ENCODE results near the gene COL6A6.
A peak's percentile ranks its signal among the peaks of the same experiment; 100 is the strongest.

The COL6A6 gene

GRCh38 chr3:130516645-130517512, at the start of gene COL6A6:
Gene COL6A6, plus strand, starts transcription at chr3:130517177. Its CDS starts 43,188 bp downstream, at chr3:130560365.
- DNase-seq (ENCODE audit: low read depth): no peak
- TF ChIP-seq, protein P1, sequence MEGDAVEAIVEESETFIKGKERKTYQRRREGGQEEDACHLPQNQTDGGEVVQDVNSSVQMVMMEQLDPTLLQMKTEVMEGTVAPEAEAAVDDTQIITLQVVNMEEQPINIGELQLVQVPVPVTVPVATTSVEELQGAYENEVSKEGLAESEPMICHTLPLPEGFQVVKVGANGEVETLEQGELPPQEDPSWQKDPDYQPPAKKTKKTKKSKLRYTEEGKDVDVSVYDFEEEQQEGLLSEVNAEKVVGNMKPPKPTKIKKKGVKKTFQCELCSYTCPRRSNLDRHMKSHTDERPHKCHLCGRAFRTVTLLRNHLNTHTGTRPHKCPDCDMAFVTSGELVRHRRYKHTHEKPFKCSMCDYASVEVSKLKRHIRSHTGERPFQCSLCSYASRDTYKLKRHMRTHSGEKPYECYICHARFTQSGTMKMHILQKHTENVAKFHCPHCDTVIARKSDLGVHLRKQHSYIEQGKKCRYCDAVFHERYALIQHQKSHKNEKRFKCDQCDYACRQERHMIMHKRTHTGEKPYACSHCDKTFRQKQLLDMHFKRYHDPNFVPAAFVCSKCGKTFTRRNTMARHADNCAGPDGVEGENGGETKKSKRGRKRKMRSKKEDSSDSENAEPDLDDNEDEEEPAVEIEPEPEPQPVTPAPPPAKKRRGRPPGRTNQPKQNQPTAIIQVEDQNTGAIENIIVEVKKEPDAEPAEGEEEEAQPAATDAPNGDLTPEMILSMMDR (IDR thresholded peaks at IDR 0.05; ENCODE audit: insufficient read depth, low read depth, low read length, missing control alignments): no peak
- H3K4me3 ChIP-seq (ENCODE audit: low read depth, low read length): no peak within 1 kb of the TSS

- no peak overlapping the region for H3K4me3 ChIP-seq (ENCODE audit: low read depth, low read length)
- TF ChIP-seq, protein P1 (IDR thresholded peaks at IDR 0.05; ENCODE audit: insufficient read depth, low read depth, low read length, missing control alignments): no peak
- DNase-seq (ENCODE audit: low read depth): no peak
Measured at GRCh38 chr3:130468311-130468710, 48.7 kb upstream of the COL6A6 start.

DNA sequence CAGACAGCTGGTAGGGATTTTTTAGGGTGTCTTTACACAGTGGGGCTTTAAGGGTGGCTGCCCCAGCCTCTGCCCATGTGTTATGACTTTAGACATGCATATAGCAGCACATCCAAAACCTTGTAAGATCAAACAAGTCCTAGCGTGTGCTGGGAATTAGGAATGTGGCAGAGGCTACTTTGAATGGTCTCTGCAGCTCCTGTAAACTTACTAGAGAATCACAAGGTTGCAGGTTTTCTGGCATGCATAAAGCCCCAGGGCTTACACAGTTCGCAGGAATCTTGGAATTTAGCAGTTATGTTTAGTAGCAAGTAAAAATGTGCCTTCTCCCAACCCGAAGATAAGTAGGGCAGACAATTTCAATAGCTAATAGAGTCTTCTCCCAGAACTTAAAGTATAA, 46.9 kb upstream of the COL6A6 start:
- no peak overlapping the region for H3K4me3 ChIP-seq (ENCODE audit: low read depth, low read length)
- DNase-seq (ENCODE audit: low read depth): no peak
- TF ChIP-seq, protein P1 (IDR thresholded peaks at IDR 0.05; ENCODE audit: insufficient read depth, low read depth, low read length, missing control alignments): no peak

DNA sequence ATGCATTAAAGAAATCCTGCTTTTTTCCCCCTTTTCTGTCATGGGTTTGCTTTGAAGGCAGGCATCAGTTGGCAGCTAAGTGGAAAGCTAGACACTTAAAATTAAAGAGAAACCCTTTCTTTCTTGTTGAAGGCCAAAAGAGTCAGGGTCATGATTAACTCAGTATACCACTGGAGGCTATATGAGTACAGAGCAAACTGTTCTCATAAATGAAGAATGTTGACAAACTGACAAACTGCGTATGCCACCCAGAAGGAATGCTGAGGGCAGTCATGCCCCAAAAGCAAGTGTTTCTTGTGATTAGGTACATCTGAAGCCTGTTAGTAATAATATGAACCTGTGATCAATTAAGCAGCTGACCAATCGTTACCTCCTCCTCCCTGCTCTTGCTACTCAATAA, 43.6 kb upstream of the COL6A6 start:
- H3K4me3 ChIP-seq (ENCODE audit: low read depth, low read length): no peak overlapping the region
- TF ChIP-seq, protein P1 (IDR thresholded peaks at IDR 0.05; ENCODE audit: insufficient read depth, low read depth, low read length, missing control alignments): no peak
- DNase-seq (ENCODE audit: low read depth): no peak

DNA sequence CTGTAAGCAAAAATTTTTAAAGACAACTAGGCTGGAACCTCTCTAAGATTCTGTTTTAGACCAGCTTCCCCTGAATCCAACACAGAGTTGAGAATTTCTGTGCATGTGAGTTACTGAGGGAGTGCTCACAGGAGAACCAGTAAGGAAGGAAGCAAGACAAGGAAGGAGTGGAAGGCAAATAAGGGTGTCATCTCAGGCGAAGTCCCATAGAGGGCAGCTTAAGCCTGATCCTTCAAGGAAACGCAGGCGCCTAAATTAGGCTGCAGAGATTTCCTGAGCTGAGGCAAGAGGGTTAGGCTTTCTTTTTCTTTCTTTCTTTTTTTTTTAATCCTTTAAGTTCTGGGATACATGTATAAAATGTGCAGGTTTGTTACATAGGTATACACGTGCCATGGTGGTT, 36.2 kb upstream of the COL6A6 start:
- TF ChIP-seq, protein P1 (IDR thresholded peaks at IDR 0.05; ENCODE audit: insufficient read depth, low read depth, low read length, missing control alignments): peak; percentile 15
- DNase-seq (ENCODE audit: low read depth): peak; percentile 18
- no peak overlapping the region for H3K4me3 ChIP-seq (ENCODE audit: low read depth, low read length)

DNA sequence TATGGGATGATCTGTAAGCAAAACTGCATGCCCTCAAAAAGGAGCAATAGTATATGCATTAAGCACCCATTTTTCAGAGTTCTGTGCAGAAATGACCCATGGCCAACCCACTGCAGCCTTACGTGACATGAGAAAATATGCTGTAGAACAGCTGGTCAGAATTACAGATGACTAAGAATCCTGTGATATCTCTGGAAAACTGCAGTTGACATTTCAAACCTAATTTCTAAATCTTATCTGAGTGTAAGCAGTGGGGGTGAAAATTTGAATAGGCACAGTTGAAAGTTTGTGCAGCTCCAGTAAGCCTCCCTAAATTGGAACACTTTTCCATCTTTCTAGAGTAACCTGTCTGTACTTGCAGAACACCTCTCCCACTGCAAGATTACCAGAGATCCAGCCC, 28.7 kb upstream of the COL6A6 start:
- H3K4me3 ChIP-seq (ENCODE audit: low read depth, low read length): no peak overlapping the region
- no peak for DNase-seq (ENCODE audit: low read depth)
- TF ChIP-seq, protein P1 (IDR thresholded peaks at IDR 0.05; ENCODE audit: insufficient read depth, low read depth, low read length, missing control alignments): no peak
